Measurements from ENCODE around the gene PI4KA.
"Not testable (repeated sequence)": the region's sequence is repeated elsewhere in the genome, so short reads cannot be mapped to it uniquely, and the experiment has no call there.

PI4KA gene

DNA sequence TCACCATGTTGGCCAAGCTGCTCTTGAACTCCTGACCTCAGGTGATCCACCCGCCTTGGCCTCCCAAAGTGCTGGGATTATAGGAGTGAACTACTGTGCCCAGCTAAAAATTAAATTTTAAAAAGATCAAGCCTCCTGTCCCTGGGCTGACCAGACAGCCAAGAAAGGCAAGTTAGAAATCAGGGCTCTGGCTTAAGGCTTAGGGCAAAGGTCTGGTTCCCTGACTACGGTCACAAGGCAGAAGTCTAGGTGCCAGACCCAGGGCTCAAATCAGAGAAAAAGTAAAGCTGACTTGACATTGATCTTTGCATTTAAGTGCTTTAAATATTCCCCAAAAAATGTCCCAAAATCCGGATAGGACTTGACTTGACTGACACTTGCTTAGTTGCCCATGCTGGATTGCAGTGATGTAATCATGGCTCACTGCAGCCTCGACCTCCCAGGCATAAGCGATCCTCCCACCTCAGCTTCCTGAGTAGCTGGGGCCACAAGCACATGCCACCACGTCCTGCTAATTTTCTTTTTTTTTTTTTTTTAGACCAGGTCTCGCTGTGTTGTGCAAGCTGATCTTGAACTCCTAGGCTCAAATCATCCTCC is 41.3 kb upstream of the PI4KA start:
- TF ChIP-seq, protein P1, sequence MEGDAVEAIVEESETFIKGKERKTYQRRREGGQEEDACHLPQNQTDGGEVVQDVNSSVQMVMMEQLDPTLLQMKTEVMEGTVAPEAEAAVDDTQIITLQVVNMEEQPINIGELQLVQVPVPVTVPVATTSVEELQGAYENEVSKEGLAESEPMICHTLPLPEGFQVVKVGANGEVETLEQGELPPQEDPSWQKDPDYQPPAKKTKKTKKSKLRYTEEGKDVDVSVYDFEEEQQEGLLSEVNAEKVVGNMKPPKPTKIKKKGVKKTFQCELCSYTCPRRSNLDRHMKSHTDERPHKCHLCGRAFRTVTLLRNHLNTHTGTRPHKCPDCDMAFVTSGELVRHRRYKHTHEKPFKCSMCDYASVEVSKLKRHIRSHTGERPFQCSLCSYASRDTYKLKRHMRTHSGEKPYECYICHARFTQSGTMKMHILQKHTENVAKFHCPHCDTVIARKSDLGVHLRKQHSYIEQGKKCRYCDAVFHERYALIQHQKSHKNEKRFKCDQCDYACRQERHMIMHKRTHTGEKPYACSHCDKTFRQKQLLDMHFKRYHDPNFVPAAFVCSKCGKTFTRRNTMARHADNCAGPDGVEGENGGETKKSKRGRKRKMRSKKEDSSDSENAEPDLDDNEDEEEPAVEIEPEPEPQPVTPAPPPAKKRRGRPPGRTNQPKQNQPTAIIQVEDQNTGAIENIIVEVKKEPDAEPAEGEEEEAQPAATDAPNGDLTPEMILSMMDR (conservative IDR thresholded peaks at IDR 0.05; ENCODE audit: low read length): no peak
- no peak for DNase-seq (ENCODE audit: low read depth)
- H3K4me3 ChIP-seq (ENCODE audit: low read length): no peak overlapping the region

DNA sequence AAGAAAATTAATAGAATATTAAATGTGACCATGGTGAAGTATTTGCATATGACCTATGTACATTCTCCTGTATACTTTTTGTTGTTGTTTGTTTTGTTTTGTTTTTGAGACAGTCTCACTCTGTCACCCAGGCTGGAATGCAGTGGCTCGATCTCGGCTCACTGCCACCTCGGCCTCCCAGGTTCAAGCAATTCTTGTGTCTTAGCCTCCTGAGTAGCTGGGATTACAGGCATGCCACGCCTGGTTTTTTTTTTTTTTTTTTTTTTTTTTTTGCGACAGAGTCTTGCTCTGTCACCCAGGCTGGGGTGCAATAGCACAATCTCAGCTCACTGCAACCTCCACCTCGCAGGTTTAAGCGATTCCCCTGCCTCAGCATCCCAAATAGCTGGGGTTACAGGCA is 39.1 kb upstream of the PI4KA start:
- H3K4me3 ChIP-seq (ENCODE audit: low read length); DNase-seq (ENCODE audit: low read depth): not testable (repeated sequence)

DNA sequence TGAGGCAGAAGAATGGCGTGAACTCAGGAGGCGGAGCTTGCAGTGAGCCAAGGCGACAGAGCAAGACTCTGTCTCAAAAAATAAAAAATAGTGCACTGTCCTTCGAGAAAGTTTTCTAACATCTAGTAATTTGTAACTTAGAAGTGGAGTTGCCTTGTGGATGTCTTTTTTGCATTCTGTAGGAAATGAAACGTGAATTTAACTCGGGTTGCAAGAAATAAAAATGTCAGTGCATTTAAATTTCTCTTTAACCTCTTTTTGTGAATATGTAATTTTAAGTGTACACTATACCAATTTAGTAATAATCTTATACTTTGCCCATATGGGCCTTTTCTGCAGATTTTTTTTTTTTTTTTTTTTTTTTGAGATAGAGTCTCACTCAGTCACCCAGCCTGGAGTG is 32.4 kb upstream of the PI4KA start:
- H3K4me3 ChIP-seq (ENCODE audit: low read length): no peak overlapping the region
- TF ChIP-seq, protein P1 (conservative IDR thresholded peaks at IDR 0.05; ENCODE audit: low read length): no peak
- DNase-seq (ENCODE audit: low read depth): no peak

DNA sequence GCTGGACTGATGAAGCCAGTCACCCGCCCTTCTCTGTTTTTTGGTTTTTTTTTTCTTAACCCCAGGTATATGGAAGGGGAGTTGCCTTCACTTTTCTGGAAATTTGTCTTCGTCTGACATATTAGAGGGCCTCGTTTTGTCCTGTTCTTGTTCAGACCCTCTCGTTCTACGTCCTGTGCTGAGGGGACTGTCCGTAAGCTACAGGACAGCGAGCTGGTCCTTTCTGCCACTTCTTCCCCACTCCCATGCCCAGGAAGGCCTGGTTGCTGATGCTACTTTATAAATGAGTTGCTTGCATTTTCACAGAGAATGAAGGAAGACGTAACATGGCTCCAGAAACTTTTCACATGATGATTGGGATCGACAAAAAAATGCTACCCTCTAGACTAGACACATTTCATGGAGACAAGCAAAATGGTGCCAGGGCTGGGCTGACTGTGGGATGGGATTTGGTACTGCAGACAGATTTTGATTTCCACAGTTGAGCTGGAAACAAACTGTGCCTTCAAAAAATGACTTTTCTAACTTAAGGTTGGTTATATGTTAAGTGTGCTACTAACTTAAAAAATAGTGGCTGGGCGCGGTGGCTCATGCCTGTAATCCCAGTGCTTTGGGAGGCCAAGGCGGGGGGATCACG is 31.4 kb upstream of the PI4KA start:
- no peak overlapping the region for H3K4me3 ChIP-seq (ENCODE audit: low read length)
- DNase-seq (ENCODE audit: low read depth): no peak
- TF ChIP-seq, protein P1 (conservative IDR thresholded peaks at IDR 0.05; ENCODE audit: low read length): no peak

DNA sequence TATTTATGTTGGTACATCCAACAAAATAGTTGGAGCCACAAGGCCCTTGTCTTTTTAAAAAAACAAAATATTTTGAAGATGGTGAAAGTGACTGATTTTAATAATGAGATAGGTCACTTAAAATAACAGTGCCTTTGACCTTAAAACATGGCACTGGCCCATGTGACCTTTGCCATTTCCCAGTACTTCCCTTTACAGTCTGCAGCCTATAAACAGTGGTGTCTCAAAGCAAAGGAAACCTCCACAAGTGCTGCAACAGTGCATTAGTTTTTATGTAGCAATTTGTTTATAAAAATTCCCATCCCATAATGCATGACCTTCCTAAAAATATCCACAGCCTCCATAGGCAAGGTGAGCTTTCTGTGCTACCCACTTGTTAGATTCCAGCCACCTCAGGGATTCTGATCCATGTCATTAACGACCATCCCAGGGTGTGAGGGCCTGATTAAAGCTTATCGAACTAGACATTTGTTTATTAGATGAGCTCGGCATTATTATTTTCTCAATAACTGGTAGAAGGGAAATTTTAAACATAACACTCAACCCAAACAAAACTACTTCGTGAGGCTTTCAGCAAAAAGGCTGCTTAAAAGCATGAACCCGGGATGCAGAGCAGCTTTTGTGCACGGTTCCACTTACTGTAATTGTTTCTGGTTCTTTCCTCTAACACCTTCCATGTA is 30.6 kb upstream of the PI4KA start:
- no peak for DNase-seq (ENCODE audit: low read depth)
- TF ChIP-seq, protein P1 (conservative IDR thresholded peaks at IDR 0.05; ENCODE audit: low read length): no peak
- no peak overlapping the region for H3K4me3 ChIP-seq (ENCODE audit: low read length)

DNA sequence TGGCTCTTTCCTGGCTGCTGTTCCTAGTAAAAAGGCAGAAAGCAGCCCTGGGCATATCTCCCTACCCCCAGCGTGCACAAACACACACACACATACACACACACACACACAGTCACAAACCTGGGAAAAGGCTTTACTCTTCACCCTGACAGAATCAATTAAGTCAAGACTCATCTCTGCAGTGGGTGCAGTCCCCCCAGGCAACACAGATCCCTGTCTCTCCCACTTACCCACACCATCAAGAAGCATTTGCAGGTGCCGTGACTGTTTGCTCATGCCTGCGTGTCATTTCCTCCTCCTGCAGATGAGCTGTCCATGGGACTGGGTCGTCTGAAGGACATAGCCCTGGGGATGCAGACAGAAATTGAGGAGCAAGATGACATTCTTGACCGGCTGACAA is 28.8 kb upstream of the PI4KA start:
- no peak overlapping the region for H3K4me3 ChIP-seq (ENCODE audit: low read length)
- TF ChIP-seq, protein P1 (conservative IDR thresholded peaks at IDR 0.05; ENCODE audit: low read length): no peak
- no peak for DNase-seq (ENCODE audit: low read depth)

DNA sequence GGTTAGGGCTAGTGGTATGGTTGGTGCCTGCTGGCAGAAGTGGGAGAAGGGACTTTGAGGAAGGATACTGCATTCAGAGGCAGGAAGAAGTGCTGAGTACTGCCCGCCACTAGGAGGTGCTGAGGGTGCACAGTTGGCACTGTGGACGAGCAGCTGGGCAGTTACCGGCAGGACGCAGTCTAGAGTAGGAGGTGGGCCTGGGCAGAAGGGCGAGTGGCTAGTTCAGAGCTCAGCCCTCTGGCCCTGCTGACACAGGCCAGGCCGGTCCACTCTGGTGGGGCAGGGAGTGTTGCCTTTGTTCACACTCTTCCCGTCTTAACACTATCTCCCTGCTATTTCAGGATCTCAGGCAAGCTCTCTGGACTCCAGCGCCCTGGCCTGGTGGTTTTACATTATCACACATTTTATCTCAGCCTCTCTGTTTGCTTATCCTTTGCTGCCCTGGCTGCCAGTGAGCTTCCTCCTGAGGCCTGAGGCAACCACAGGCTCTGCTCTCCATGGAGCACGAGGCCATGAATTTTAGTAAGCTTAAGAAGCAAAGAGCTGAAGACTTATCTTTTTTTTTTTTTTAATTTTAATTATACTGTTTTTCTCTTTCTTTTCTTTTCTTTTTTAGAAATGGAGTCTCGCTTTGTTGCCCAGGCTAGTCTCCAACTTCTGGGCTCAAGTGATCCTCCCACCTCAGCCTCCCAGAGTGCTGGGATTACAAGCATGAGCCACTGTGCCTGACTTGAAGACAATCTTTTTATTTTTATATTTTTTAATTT is 27.1 kb upstream of the PI4KA start:
- TF ChIP-seq, protein P1 (conservative IDR thresholded peaks at IDR 0.05; ENCODE audit: low read length): peak; percentile 97
- DNase-seq (ENCODE audit: low read depth): peak; percentile 75
- H3K4me3 ChIP-seq (ENCODE audit: low read length): no peak overlapping the region

All from AG10803 (cell line).